CD4-positive, alpha-beta T cell treated with Interferon gamma for 1 hour (primary cell): Measurements from ENCODE around the gene EXOC6B.

Experiments
- DNase-seq: peaks from one replicate; pipeline ENCODE4 v3.0.0-alpha.2; 2020

EXOC6B gene

DNA sequence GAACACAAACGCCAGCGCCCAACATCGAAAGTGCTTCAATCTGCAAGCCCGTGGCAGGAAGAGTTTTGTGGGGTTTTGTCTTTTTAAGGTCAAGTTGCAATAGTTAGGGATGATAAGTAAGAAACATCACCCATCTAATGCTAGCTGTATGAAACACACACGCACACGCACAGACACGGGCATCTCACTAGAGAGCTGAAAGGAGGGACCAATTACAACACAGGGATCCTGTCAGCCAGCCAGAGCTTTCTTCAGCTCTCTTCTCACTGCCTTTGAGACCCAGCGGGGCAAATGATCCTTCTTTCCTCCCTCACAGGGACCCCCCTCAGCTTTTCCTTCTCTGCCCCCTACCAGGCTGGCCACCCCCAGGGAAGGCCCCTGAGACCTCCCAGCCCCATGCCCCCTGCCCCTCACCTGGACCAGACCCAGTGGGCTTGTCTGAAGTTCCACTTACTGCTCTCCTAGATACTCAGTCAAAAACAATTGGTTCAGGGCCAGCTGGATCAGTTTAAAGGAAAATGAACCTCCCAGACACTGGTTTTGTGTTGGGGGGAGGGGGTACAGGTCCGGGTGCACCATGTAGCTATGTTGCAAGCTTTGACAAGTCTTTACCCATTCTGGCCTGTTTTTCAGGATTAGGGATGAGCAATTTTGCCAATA, 696.0 kb downstream of the EXOC6B start:
- no peak for DNase-seq

DNA sequence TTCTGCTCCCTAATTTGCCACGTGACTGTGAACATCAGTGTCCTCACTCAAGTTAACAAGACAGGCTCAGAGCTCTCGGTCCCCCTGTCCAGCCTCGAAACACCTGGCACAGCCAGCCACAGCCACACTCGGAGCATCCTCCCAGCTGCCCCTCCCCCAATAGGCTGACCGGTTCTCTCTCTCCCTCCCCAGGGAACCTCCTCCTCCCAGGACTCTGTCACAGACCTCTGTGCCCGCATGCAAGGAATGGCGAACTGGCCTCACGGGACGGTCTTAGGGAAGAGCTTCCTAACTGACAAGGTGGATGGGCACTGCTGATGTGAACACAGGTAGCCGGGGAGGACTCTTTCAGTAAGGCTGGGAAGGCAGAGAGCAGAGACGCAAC, 697.0 kb downstream of the EXOC6B start:
- no peak for DNase-seq

DNA sequence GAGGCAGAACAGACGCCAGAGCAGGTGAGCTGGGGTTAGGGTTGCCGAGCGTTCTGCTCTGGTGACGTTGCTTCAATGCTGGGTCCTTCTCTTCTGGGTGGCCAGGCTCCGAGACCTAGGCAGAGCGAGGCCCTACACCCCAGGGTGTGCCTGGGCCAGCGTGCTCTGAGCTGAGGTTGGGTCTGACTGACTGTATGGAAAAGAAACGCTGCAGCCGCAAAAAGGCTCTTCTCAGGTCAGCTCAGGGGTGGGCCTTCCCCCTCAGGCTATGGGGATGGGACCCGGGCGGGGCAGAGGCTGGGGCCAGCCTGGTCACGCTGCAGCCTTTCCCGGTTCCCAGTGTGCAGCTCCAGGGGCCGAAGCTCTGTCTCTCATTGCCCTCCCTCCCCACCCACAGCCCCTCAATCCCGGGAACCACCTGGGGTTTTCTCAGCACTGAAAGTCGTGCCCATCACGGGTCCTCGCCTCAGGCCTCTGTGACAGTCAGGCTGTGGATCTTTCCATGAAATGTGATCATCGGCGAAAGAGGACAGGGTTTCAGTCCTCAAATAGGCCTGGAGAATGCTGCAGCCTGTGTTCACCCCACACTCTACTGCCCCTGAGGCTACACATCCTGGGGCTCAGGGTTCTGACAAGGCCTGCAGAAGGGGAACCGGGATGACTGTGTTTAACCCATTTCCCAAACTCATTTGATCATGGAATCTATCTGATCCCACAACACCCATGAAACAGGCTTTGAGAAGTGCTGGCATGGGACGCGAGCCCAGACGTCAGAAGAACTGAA, 697.6 kb downstream of the EXOC6B start:
- DNase-seq: no peak

DNA sequence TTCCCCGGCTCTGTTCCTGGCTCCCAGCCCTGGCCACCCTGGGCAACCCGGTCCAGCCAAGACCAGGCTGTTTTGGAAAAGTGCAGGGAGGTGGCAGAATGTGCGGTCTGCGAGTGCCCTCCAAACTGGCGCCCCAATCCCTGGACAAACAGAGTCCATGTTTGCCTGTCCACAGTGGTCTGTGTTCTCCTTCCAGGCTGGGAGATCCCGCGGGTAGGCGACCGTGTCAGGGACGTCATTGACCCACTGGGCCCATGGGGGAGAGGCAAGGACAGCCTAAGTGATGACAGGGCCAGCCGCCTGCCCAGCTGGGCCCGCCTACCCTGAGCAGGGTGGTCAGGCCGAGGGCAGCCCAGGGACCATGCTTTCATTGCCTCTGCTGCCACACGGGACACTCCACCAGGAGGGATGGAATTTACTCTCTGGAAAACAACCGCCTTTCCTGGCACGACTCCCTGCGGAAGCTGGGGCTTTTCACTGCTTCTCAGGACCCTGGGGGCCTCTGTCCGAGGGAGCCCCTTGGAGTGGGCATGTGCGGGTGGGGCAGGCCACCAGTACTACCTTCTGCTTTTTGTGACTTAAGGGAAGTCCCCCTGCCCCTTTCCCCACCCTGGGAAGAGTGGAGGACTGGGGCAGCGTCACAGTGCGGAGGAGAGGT, 698.3 kb downstream of the EXOC6B start:
- DNase-seq: no peak

DNA sequence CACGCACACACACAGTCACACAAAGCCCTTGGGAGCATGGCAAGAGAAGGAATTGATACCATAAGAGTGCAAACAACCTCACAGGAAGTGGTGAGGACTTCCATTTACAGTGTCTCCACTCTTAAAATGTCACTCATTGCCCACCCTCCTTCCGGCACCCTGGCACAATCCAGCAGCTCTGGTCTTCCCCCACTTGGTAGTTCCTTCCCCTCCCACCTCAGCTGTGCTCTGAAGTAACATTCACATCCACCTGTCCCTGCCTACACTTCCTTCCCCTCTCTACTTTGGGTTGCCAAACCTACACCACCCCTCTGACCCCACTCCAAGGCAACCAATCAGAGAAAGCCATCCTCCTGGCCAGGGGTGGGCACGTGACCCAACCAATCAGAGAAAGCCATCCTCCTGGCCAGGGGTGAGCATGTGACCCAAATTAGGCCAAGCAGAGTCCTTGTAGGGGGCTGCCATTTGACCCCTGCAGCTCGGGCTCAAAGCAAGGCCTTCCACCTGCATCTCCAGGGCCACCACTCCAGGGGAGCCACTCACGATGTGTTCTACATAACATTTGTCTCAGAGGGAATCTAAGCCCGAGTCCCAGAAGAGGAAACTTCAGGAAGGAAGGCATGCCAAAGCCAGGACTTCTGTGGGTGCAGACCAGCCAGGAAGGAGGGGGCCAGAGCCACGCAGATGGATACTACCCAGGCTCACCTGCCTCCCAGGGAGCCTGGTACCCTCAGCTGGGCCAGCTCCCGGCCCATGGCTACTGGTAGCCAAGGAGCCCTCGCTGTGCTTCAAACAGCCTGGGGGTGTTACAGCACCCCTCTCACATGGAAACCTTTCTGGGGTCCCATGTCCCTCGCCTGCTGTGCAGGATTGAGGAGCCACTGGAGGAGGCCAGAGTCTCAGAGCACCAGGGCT, 699.4 kb downstream of the EXOC6B start:
- DNase-seq: no peak
